ENCODE data around the gene ARHGDIB.

DNA sequence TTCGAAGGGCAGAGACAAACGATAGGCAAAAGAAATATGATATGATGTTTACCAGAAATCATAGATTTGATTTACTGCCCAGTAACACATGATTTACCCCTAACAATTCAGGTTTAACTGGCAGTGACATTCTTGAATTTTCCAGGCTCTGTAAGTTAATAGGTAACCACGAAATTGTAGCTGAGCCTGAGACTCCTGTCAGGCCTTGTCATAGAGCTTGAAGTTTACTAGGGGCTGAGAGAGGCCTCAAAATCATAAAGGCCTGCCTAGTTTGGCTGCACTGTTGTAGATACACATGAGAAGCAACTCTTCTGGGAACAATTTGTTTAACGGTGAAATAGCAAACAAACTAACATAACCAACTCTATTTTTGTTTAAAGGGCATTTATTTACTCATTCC, 26.4 kb downstream of the ARHGDIB start:
- TF ChIP-seq YY1 (IDR thresholded peaks at IDR 0.05; ENCODE audit: insufficient read depth, insufficient read length) (no peak), ZNF274 (IDR thresholded peaks at IDR 0.05; ENCODE audit: low read depth, low read length) (no peak), SUZ12 (IDR thresholded peaks at IDR 0.05; ENCODE audit: extremely low read depth, insufficient read depth, insufficient read length) (no peak)
